Effector memory CD4-positive, alpha-beta T cell (primary cell): ENCODE results near the gene IP6K2.

Source experiments
- DNase-seq, 3 donors: peaks; one replicate each; pipeline ENCODE4 v3.0.0-alpha.2; 2020
- H3K27ac ChIP-seq: 2 replicates; pipeline ENCODE4 v1.7.0; 2013; ENCODE audit warnings: mild to moderate bottlenecking, low read length, moderate library complexity; ENCODE audit not compliant: insufficient read depth, poor library complexity, severe bottlenecking
- H3K27me3 ChIP-seq: replicated peaks from 2 replicates; pipeline ENCODE4 v1.7.0; 2013; ENCODE audit warnings: mild to moderate bottlenecking, low read length; ENCODE audit not compliant: insufficient read depth, control insufficient read depth, poor library complexity, severe bottlenecking
- H3K36me3 ChIP-seq: 2 replicates; pipeline ENCODE4 v1.7.0; 2013; ENCODE audit warnings: mild to moderate bottlenecking, low read length, moderate library complexity; ENCODE audit not compliant: control insufficient read depth, insufficient read depth
- H3K4me1 ChIP-seq: 2 replicates; pipeline ENCODE4 v1.7.0; 2013; ENCODE audit warnings: low read length, mild to moderate bottlenecking; ENCODE audit not compliant: control insufficient read depth, insufficient read depth, poor library complexity, severe bottlenecking
- H3K4me3 ChIP-seq: 2 replicates; pipeline ENCODE4 v1.7.0; 2013; ENCODE audit warnings: low read length, low read depth, mild to moderate bottlenecking; ENCODE audit not compliant: insufficient read depth, poor library complexity, severe bottlenecking
- H3K9me3 ChIP-seq: 2 replicates; pipeline ENCODE4 v1.7.0; 2013; ENCODE audit warnings: mild to moderate bottlenecking, low read length, moderate library complexity; ENCODE audit not compliant: control insufficient read depth

IP6K2 gene

GRCh38 chr3:48707157-48707556 lies 9.9 kb downstream of the IP6K2 start:
- Histone ChIP-seq H3K9me3 (no peaks in the 10 kb centered on the region), H3K27me3 (no peaks in the 10 kb centered on the region), H3K36me3 (peaks cover 18% of the 10 kb centered on the region), H3K4me3 (no peak overlapping the region), H3K4me1 (peaks cover 3% of the 10 kb centered on the region), H3K27ac (no peak overlapping the region)
- DNase-seq, result no peak

- DNase-seq, result no peak
- H3K36me3 ChIP-seq, result peaks cover 10% of the 10 kb centered on the region
- no peak overlapping the region for H3K27ac ChIP-seq
- H3K4me1 ChIP-seq, result no peaks in the 10 kb centered on the region
- H3K27me3 ChIP-seq, result no peaks in the 10 kb centered on the region
- no peaks in the 10 kb centered on the region for H3K9me3 ChIP-seq
- H3K4me3 ChIP-seq, result no peak overlapping the region
Observed at GRCh38 chr3:48702320-48702920, 14.6 kb downstream of the IP6K2 start.

GRCh38 chr3:48700731-48701405 lies 16.2 kb downstream of the IP6K2 start:
- no peak for DNase-seq
- Histone ChIP-seq H3K4me3 (no peak overlapping the region), H3K4me1 (no peaks in the 10 kb centered on the region), H3K36me3 (peaks cover 8% of the 10 kb centered on the region), H3K9me3 (no peaks in the 10 kb centered on the region), H3K27ac (no peak overlapping the region), H3K27me3 (no peaks in the 10 kb centered on the region)

- Histone ChIP-seq H3K27me3 (no peaks in the 10 kb centered on the region), H3K9me3 (no peaks in the 10 kb centered on the region), H3K4me3 (no peak overlapping the region), H3K36me3 (peaks cover 24% of the 10 kb centered on the region), H3K27ac (no peak overlapping the region), H3K4me1 (no peaks in the 10 kb centered on the region)
- no peak for DNase-seq
Observed at GRCh38 chr3:48698891-48699290, 18.1 kb downstream of the IP6K2 start.

GRCh38 chr3:48697952-48698351 lies 19.1 kb downstream of the IP6K2 start:
- H3K27ac ChIP-seq, result no peak overlapping the region
- H3K36me3 ChIP-seq, result peaks cover 33% of the 10 kb centered on the region
- no peaks in the 10 kb centered on the region for H3K4me1 ChIP-seq

GRCh38 chr3:48696601-48697000 lies 20.4 kb downstream of the IP6K2 start:
- Histone ChIP-seq H3K9me3 (no peaks in the 10 kb centered on the region), H3K4me3 (no peak overlapping the region), H3K36me3 (peaks cover 45% of the 10 kb centered on the region), H3K27ac (no peak overlapping the region), H3K4me1 (no peaks in the 10 kb centered on the region), H3K27me3 (no peaks in the 10 kb centered on the region)
- no peak for DNase-seq

More at GRCh38 chr3:48697952-48698351, 19.1 kb downstream of the IP6K2 start:
- Histone ChIP-seq H3K4me3 (no peak overlapping the region), H3K9me3 (no peaks in the 10 kb centered on the region), H3K27me3 (no peaks in the 10 kb centered on the region)
- DNase-seq, result no peak

GRCh38 chr3:48696156-48696555 lies 20.9 kb downstream of the IP6K2 start:
- H3K27me3 ChIP-seq, result no peaks in the 10 kb centered on the region
- H3K4me1 ChIP-seq, result no peaks in the 10 kb centered on the region
- H3K4me3 ChIP-seq, result no peak overlapping the region
- no peaks in the 10 kb centered on the region for H3K9me3 ChIP-seq
- peaks cover 48% of the 10 kb centered on the region for H3K36me3 ChIP-seq
- DNase-seq, result no peak
- H3K27ac ChIP-seq, result no peak overlapping the region

GRCh38 chr3:48695393-48695753 lies 21.6 kb downstream of the IP6K2 start:
- Histone ChIP-seq H3K36me3 (peaks cover 54% of the 10 kb centered on the region), H3K9me3 (no peaks in the 10 kb centered on the region), H3K27me3 (no peaks in the 10 kb centered on the region), H3K27ac (no peak overlapping the region), H3K4me1 (no peaks in the 10 kb centered on the region), H3K4me3 (no peak overlapping the region)
- DNase-seq, result no peak

GRCh38 chr3:48694610-48695392 lies 22.2 kb downstream of the IP6K2 start:
- Histone ChIP-seq H3K36me3 (peaks cover 59% of the 10 kb centered on the region), H3K4me3 (no peak overlapping the region)

GRCh38 chr3:48693826-48694225 lies 23.2 kb downstream of the IP6K2 start:
- Histone ChIP-seq H3K27ac (no peak overlapping the region), H3K9me3 (no peaks in the 10 kb centered on the region), H3K4me3 (no peak overlapping the region), H3K27me3 (no peaks in the 10 kb centered on the region), H3K4me1 (no peaks in the 10 kb centered on the region), H3K36me3 (peaks cover 65% of the 10 kb centered on the region)
- no peak for DNase-seq

More at GRCh38 chr3:48694610-48695392, 22.2 kb downstream of the IP6K2 start:
- no peak overlapping the region for H3K27ac ChIP-seq
- H3K9me3 ChIP-seq, result no peaks in the 10 kb centered on the region
- H3K4me1 ChIP-seq, result no peaks in the 10 kb centered on the region
- H3K27me3 ChIP-seq, result no peaks in the 10 kb centered on the region
- no peak for DNase-seq
